ENCODE results near the gene SUV39H1.
A peak's percentile ranks its signal among the peaks of the same experiment; 100 is the strongest.
"Not testable (repeated sequence)": the region's sequence is repeated elsewhere in the genome, so short reads cannot be mapped to it uniquely, and the experiment has no call there.

Gene SUV39H1

DNA sequence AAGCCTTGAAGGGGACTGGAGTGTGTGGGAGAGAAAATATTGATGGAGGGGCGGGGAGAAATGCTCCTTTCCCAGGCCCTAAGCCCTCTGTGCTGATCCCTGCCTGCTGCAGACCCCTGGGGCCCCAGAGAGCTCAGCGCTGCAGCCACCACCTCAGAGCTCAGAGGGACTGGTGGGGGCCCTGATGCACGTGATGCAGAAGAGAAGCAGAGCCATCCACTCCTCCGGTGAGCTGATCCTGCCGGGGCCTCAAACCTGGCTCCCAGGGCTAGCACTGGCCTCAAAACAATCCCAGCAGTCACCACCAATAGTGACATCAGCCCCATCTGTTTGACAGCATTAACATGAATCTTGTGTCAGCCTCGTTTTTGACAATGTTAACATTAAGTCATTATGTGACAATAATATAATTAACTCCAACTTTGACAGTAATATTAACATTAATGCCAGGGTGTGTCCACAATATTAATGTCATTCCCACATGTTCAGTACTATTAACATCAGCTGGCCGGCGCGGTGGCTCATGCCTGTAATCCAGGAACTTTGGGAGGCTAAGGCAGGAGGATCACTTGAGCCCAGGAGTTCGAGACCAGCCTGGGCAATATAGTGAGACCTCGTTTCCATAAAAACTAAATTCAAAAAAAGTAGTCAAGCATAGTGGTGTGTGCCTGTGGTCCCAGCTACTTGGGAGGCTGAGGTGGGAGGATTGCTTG, 7.2 kb upstream of the SUV39H1 start:
- no peak for DNase-seq

DNA sequence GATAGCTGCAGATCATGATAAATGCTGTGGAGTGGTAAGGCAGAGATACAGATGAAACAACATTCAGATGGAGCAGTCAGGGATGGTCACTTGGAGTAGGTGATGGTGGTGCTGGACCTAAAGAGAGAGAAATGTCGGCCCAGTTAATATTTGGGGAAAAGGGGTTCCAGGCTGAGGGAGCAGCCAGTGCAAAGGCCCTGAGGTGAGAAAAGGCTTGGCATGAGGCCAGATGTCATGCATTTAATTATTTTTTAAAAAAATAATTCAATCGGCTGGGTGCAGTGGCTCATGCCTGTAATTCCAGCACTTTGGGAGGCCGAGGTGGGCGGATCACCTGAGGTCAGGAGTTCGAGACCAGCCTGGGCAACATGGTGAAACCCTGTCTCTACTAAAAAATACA, 4.8 kb upstream of the SUV39H1 start:
- not testable (repeated sequence) for DNase-seq

GRCh38 chrX:48694776-48695533, 1.6 kb upstream of the SUV39H1 start:
- DNase-seq, result no peak

DNA sequence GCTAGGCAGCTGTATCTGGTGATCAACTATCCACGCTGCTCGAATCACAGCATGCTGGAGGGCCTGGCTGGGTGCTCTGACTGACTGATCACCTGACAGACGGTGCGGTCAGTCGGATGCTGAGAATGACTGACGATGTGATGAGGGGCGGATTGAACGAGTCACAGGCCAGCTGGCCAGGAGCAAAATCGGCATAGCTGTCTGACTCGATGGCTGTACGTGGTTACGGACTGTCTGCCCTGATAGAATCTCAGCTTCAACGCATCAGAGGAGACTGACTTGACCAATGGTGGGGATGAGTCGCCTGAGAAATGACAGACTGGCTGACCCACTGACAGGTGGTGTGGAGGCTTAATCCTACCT, 1.0 kb upstream of the SUV39H1 start:
- DNase-seq, result no peak

GRCh38 chrX:48695925-48696300, 621 bp upstream of the SUV39H1 start:
- DNase-seq, result no peak

DNA sequence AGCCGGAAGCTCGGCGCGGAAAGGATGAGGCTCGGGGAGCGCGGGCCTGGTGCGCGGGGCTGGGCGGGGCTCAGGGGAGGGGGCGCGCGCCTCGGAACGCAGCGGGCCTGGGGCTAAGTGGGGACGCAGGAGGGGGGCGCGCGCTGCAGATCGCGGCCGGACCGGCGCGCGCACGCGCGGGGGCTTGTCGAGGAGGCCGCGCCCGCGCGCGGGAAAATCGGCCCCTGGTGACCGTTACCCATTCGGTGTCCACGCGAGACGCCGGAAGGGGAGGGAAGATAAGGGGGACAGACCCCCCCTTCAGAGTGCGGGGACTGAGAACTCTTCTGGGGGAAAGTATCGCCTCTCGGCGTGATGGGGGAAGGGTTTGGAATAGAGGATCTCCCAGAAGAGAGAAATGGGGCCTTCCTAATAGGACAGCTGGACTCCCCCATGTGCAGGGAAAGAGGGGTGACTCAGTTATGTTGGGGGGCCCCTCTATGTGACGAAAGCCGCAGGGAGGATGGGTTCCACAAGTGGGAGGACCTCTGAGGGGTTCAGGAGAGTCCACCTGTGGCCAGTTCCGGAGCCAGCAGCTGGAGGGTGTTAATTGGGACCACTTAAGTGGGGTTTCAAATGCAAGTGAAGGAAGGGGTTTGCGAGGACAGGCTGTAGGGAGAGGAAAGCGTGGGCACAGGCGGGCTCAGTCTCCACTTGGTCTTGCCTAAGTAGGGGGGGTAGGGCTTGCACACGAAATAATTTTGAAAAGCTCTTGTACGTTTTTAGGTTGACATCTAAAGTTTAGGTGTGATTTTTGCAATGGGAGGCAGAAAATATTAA, 584 bp downstream of the SUV39H1 start:
- peak; percentile 27 for DNase-seq

DNA sequence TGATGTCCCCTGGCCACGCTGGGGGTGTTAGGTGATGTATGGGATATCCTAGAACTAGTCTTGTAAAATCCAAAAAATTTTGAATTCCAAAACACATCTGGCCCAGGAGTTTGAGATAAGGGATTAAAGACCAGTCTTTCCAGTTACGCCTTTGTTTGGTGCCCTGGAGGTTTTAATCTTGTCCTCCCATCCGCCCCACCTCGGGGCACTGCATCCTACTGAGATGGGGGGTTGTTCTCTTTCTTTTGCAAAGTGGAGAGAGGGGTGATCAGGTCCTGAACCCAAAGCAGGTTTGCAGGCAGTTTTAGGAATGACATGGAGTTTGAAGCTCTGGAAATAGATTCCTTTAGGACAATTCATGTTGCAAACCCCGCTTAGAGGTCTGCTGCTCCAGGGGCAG, 1.8 kb downstream of the SUV39H1 start:
- DNase-seq, result no peak

DNA sequence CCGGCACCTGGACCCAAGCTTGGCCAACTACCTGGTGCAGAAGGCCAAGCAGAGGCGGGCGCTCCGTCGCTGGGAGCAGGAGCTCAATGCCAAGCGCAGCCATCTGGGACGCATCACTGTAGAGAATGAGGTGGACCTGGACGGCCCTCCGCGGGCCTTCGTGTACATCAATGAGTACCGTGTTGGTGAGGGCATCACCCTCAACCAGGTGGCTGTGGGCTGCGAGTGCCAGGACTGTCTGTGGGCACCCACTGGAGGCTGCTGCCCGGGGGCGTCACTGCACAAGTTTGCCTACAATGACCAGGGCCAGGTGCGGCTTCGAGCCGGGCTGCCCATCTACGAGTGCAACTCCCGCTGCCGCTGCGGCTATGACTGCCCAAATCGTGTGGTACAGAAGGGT, 3.7 kb downstream of the SUV39H1 start:
- DNase-seq, result no peak

DNA sequence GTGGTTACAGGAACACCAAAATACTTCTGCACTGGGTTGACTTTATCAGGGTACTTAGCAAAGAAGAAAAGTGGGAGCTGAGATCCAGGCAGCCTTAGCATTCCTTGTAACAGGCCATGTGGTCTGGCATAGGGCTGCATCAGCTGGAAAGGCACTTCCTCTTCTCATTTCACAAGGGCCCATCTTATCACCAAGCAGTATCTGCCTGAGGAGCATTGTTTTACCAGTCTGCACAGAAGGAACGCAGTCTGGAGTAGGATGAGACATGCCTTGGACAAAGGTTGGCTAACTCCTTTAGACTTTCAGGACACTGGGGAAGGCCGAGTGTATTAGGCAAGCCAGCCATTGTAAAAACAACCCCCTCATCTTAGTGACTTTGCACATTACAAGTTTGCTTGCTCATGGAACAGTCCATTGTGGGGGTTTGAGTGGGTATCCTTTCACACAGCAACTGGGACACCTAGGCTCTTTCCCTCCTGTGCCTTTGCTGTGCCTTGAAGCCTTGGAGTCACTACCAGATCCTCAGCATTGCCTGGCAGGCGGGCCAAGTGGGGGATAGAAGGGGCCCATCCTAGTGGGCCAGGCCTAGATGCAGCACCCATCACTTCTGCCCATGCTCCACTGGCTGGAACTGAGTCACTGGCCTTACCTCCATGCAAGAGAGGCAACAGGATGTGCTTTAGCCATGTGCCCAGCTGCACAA, 4.6 kb downstream of the SUV39H1 start:
- no peak for DNase-seq

DNA sequence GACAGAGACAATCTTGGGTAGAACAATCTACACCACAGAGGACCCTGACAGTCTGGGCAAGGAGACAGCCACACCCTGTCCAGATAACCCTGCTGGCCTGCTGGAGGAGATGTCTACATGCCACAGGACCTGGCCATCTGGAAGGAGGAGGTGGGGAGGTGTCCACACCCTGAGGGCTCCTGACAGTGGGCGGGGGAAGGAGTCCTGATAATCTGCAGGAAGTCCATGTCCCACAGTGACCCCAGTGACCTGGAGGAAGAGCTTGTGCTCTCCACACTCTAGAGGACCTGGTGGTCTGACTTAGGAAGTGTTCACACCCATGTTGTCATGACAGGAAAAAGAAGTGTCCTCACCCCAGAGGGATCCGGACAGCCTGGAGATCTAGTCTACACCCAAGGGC, 5.5 kb downstream of the SUV39H1 start:
- no peak for DNase-seq

- DNase-seq, result no peak
Measured at GRCh38 chrX:48702716-48703115, 6.2 kb downstream of the SUV39H1 start.

- DNase-seq, result no peak
Measured at GRCh38 chrX:48703228-48703627, 6.7 kb downstream of the SUV39H1 start.

DNA sequence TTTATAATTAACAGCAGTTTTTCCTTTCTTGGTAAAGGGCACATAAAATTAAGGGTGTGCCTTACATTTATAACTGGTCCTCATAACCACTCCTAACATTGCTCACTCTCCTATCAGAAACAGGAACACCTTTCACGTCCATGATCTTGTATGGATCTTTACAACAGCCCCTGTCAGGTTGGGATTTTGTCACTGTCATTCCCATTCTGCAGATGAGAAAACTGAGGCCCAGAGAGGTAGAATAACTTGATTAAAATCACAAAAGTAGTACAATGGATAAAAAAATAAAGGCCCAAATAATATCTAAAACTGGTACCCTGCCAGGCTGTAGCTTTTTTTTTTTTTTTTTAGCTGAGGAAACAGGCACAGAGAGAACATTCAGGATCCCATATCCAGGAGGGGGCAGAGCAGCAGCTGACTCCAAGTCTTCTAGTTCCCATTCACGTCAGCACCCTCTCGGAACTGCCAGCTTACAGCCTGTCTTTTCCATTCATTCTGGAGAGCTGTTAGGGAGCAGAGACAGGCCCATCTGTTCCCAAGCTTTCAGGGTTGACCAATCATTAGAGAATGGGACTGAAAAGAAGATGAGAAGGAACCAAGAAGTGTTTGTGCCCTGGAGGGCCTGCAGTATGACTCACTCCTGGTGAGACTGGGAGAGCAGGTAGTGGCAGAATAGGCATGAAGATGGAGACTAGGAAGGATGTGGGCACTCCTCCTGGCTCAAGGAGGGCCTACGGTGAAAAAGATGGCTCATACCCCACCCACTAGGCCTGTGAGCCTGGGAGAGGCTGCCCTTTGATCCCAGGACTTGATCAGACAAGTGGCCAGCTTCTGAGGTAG, 7.3 kb downstream of the SUV39H1 start:
- no peak for DNase-seq

DNA sequence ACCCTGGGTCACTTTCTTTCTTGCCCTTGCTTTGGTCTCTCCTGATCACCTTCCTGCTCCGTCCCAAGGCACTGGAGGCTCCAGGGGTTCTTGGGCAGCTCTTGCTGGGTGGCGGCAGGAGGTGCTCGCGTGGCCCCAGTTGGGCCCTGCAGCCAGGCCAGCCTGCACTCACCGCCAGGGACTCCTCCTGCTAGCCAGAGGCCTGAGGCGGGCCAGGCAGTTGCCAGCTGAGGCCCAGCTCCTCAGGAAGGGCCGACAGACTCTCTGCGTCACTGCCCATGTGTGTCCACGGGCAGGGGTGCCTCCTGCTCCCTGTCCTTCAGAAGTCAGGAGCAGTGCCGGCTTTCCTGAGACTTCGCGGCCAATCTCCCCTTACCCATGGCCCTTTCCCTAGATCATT, 9.3 kb downstream of the SUV39H1 start:
- no peak for DNase-seq

GRCh38 chrX:48709522-48710112, 13.1 kb downstream of the SUV39H1 start:
- no peak for DNase-seq

DNA sequence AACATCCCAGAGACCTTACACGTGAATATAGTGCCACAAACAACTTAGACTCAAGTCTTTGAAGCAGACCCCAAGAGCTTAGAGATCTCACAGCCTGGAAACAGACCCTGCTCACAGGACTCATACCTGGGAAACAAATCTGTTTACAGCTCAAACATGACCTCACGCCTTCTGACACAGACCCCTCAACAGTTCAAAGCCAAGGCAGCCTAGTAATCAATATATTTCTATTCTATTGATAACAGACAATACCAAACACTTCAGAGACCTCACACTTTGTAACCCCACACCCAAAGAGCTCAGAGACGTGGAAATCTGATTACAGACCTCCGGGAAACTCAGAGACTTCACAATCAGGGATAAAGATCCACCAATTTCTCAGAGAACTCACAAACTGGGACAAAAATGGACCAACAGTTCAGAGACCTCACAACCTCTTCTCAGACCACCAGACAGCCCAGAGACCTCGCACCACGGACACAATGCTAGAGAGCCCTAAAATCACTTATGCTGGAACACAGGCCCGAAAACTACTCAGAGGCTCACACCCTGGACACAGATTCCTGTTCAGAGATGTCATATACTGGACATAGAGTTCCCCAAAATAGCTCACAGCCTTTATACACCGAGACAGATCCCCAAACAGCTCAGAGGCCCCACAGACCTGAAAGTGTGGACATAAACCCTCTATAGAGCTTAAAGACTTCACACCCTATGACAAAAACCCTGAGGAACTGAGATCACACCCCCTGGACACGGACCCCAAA, 14.8 kb downstream of the SUV39H1 start:
- no peak for DNase-seq

DNA sequence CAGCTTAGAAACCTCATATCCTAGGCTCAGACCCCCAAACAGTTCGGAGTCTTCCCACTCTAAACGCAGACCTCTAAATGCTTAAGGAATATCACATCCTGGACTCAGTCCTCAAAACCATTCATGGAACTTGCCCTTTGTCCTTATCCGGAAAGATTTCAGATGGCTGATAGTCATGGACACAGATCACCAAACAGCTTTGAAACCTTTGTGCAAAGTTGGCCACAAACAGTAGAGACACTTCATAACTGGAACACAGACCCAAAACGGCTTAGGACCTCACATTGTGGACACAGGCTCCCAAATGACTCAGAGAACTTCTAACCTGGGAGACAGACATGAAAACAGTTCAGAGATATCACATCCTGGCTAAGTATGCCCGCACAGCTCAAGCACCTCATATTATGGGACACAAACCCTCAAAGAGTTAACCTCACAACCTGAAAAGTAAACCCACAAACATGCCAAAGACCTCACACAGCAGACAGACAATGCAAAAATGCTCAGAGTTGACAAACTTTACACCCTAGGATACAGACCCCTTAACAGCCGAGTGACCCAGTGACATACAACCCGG, 15.5 kb downstream of the SUV39H1 start:
- DNase-seq, result no peak

DNA sequence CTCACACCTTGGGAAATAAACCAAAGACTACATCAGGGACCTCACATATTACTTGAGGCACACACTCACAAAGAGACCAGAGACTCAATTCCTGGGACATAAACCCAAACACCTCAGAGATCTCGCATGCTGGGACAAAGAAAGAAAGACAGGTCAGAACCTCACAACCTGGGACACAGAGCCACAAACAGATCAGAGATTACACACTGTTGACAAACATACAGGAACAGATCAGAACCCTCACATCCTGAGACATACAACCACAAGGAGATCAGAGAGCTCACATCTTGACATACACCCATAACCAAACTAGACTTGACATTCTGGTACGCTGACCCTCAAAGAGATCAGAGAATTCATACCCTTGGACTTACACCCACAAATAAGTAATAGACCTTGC, 17.3 kb downstream of the SUV39H1 start:
- DNase-seq, result no peak

DNA sequence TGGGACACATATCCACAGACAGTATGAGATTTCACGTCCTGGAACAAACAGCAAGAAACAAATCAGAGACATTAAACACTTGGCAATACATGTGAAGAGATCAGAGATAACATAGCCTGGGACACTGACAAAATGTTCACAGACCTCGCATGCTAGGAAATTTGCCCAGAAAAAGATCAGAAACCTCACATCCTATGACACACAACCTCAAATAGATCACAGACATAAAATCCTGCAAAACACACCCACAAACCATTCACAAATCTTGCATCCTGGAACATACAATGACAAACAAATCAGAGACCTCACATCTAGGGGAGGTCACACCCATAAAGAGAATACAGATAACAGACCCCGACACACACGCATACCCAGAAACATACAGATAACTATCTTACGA, 18.0 kb downstream of the SUV39H1 start:
- no peak for DNase-seq

DNA sequence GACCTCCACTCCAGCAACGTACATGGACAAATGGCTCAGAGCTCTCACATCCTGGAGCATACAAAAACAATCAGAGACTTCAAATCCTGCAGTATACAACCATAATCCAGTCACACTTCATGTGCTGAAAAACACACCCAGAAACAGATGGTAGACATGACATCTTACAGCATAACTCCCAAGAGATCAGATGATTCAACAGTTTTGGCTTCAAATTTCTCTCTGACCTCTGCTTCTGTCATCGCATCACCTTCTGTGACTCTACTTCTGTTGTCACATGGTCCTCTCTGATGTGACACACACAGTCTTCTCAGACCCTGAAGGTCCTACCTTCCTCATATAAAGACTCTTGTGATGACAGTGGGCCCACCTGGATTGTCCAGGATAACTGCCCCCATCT, 18.5 kb downstream of the SUV39H1 start:
- DNase-seq, result no peak

Measured in NCI-H748 treated with DMSO at 0.1 percent for 48 hours (cell line).